ENCODE data around the gene DCLK2.

The DCLK2 gene

GRCh38 chr4:150253965-150254630, 175.9 kb downstream of the DCLK2 start:
- DNase-seq = no peak
- intact Hi-C loops (cut with DNase I) = no loop called here

- intact Hi-C loops (cut with DNase I) = no loop called here
- DNase-seq = no peak
Observed at GRCh38 chr4:150255610-150256224, 177.5 kb downstream of the DCLK2 start.

- intact Hi-C loops (cut with DNase I) = no loop called here
- DNase-seq = peak in 1 of 10 donors; percentile 85
Observed at GRCh38 chr4:150256225-150256620, 178.0 kb downstream of the DCLK2 start.

GRCh38 chr4:150256841-150257730, 178.8 kb downstream of the DCLK2 start:
- intact Hi-C loops (cut with DNase I) = no loop called here
- no peak for DNase-seq

- DNase-seq = no peak
- intact Hi-C loops (cut with DNase I) = no loop called here
Observed at GRCh38 chr4:150258569-150258968, 180.3 kb downstream of the DCLK2 start.

- DNase-seq = no peak
- intact Hi-C loops (cut with DNase I) = no loop called here
Observed at GRCh38 chr4:150259861-150260567, 181.8 kb downstream of the DCLK2 start.

- DNase-seq = no peak
- intact Hi-C loops (cut with DNase I) = no loop called here
Observed at GRCh38 chr4:150261571-150261970, 183.3 kb downstream of the DCLK2 start.

GRCh38 chr4:150262611-150263010, 184.4 kb downstream of the DCLK2 start:
- DNase-seq = no peak
- intact Hi-C loops (cut with DNase I) = no loop called here

GRCh38 chr4:150264595-150265161, 186.4 kb downstream of the DCLK2 start:
- intact Hi-C loops (cut with DNase I) = no loop called here
- DNase-seq = no peak

- intact Hi-C loops (cut with DNase I) = no loop called here
- DNase-seq = no peak
Observed at GRCh38 chr4:150265806-150266205, 187.6 kb downstream of the DCLK2 start.

- DNase-seq = no peak
- intact Hi-C loops (cut with DNase I) = no loop called here
Observed at GRCh38 chr4:150268444-150268843, 190.2 kb downstream of the DCLK2 start.

- no peak for DNase-seq
- intact Hi-C loops (cut with DNase I) = no loop called here
Observed at GRCh38 chr4:150278206-150278605, 200.0 kb downstream of the DCLK2 start.

- peak in 5 of 10 donors; percentile 29 to 86 (median 62) for DNase-seq
- intact Hi-C loops (cut with DNase I) = no loop called here
Observed at GRCh38 chr4:150280081-150280895, 202.0 kb downstream of the DCLK2 start.

- intact Hi-C loops (cut with DNase I) = no loop called here
- no peak for DNase-seq
Observed at GRCh38 chr4:150280975-150281374, 202.7 kb downstream of the DCLK2 start.

- DNase-seq = no peak
- intact Hi-C loops (cut with DNase I) = no loop called here
Observed at GRCh38 chr4:150283689-150284088, 205.4 kb downstream of the DCLK2 start.

- no peak for DNase-seq
- intact Hi-C loops (cut with DNase I) = no loop called here
Observed at GRCh38 chr4:150286656-150287055, 208.4 kb downstream of the DCLK2 start.

GRCh38 chr4:150289198-150289597, 211.0 kb downstream of the DCLK2 start:
- intact Hi-C loops (cut with DNase I) = no loop called here
- no peak for DNase-seq

- intact Hi-C loops (cut with DNase I) = no loop called here
- DNase-seq = no peak
Observed at GRCh38 chr4:150289881-150290280, 211.6 kb downstream of the DCLK2 start.

- DNase-seq = peak in 2 of 10 donors; percentile 17 to 23
- intact Hi-C loops (cut with DNase I) = loop anchor here (2.0 kb wide), 1 partner anchor 569 kb away; no protein-coding TSS in a partner anchor
Observed at GRCh38 chr4:150297861-150298474, 219.7 kb downstream of the DCLK2 start.
